SK-N-SH treated with all-trans-retinoic acid at 6 μM for 48 hours (cell line): Measurements from ENCODE around the gene TLDC2.

Source experiments
- ARNTL ChIP-seq: fragments of 450-650 bp; formaldehyde crosslinking; IDR thresholded peaks from 2 replicates; pipeline ENCODE4 v1.5.0; 2020; ENCODE audit warnings: low read depth, mild to moderate bottlenecking, moderate library complexity, borderline replicate concordance
- BACH2 ChIP-seq: fragments of 250-450 bp; sonication (Bioruptor Pico); IDR thresholded peaks from 2 replicates; pipeline ENCODE4 v1.9.0; 2021; ENCODE audit warnings: mild to moderate bottlenecking, borderline replicate concordance
- CSRNP3 ChIP-seq: fragments of 250-450 bp; sonication (Bioruptor Pico); IDR thresholded peaks from 2 replicates; pipeline ENCODE4 v1.5.1; 2021; ENCODE audit warnings: mild to moderate bottlenecking, moderate library complexity
- ISL1 ChIP-seq: fragments of 250-450 bp; sonication (Bioruptor Pico); IDR thresholded peaks from 2 replicates; pipeline ENCODE4 v2.1.2; 2022; ENCODE audit warnings: mild to moderate bottlenecking, moderate library complexity
- PATZ1 ChIP-seq: fragments of 250-450 bp; sonication (Bioruptor Pico); IDR thresholded peaks from 2 replicates; pipeline ENCODE4 v1.8.0; 2020; ENCODE audit warnings: mild to moderate bottlenecking, moderate library complexity, borderline replicate concordance
- POU6F1 ChIP-seq: fragments of 250-450 bp; sonication (Bioruptor Pico); IDR thresholded peaks from 2 replicates; pipeline ENCODE4 v1.8.0; 2021; ENCODE audit warnings: low read depth, mild to moderate bottlenecking, moderate library complexity, borderline replicate concordance
- PPARA ChIP-seq: fragments of 250-450 bp; sonication (Bioruptor Pico); IDR thresholded peaks from 2 replicates; pipeline ENCODE4 v1.5.0; 2020; ENCODE audit warnings: mild to moderate bottlenecking, borderline replicate concordance
- TCF4 ChIP-seq: fragments of 250-450 bp; sonication (Bioruptor Pico); IDR thresholded peaks from 2 replicates; pipeline ENCODE4 v1.8.0; 2021; ENCODE audit warnings: mild to moderate bottlenecking, moderate library complexity, borderline replicate concordance
- TOX ChIP-seq: fragments of 250-450 bp; sonication (Bioruptor Pico); IDR thresholded peaks from 2 replicates; pipeline ENCODE4 v1.8.0; 2021; ENCODE audit warnings: mild to moderate bottlenecking, moderate library complexity, borderline replicate concordance

- no peak for TF ChIP-seq BACH2 (CRISPR knock-in tag)
- TF ChIP-seq ISL1 (CRISPR knock-in tag) = no peak
- no peak for TF ChIP-seq PATZ1 (CRISPR knock-in tag)
- no peak for TF ChIP-seq CSRNP3 (CRISPR knock-in tag)
- no peak for TF ChIP-seq TCF4 (CRISPR knock-in tag)
- TF ChIP-seq PPARA (CRISPR knock-in tag) = no peak
- no peak for TF ChIP-seq ARNTL (CRISPR knock-in tag)
- no peak for TF ChIP-seq POU6F1 (CRISPR knock-in tag)
- TF ChIP-seq TOX (CRISPR knock-in tag) = no peak
These were observed 11.8 kb downstream of the TLDC2 start for GRCh38 chr20:36887752-36888090.
